Neuron (in vitro differentiated cells): Measurements from ENCODE around the gene NMNAT2.

Source experiments
- H2AFZ ChIP-seq: one replicate; pipeline ENCODE4 v1.6.1; 2013; ENCODE audit warnings: low read depth, mild to moderate bottlenecking, inconsistent platforms, low read length, moderate library complexity
- H3K27me3 ChIP-seq: one replicate; pipeline ENCODE4 v1.6.1; 2013; ENCODE audit warnings: low read length; ENCODE audit not compliant: insufficient read depth
- H3K36me3 ChIP-seq: one replicate; pipeline ENCODE4 v1.6.1; 2013; ENCODE audit warnings: low read length; ENCODE audit not compliant: insufficient read depth
- H3K4me1 ChIP-seq: one replicate; pipeline ENCODE4 v1.6.1; 2013; ENCODE audit warnings: low read length; ENCODE audit not compliant: insufficient read depth
- H3K4me3 ChIP-seq: 2 replicates; pipeline ENCODE4 v1.5.1; 2013; ENCODE audit warnings: mild to moderate bottlenecking, low read length, moderate library complexity
- H3K9me3 ChIP-seq: one replicate; pipeline ENCODE4 v1.6.1; 2013; ENCODE audit warnings: low read length

NMNAT2 gene

DNA sequence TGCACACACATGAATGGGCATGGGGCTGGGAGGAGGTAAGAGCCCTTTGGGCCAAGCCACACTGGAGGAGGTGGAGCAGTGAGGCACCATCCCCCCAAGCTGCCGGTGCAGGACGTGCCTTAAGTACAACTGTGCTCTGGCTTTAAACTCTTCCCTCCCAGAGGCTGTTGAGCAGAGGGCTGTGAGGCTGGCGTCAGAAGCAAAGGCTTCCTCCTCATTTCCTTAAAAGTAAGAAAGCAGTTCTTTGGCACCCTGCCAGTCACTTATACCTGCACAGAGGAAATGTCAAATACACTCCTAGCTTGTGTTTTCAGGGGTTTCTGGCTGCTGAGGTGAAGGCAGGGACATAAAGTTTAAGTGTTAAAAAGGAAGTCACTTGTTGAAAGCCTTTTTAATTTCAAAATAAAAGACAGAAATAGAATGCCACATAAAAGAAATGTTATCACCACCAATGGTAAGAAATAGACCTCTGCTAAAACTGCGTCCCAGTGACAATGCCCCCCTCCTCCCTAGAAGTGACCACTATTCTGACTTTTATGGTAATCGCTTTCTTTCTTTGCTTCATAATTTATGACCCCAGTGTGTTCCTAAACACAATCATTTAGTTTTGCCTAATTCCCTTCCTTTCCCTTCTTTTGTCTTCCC lies 199.1 kb downstream of the NMNAT2 start:
- H3K4me3 ChIP-seq, result no peak overlapping the region
- H3K4me1 ChIP-seq, result peaks cover 5% of the 10 kb centered on the region
- H3K36me3 ChIP-seq, result no peaks in the 10 kb centered on the region
- no peak overlapping the region for H2AFZ ChIP-seq
- no peaks in the 10 kb centered on the region for H3K9me3 ChIP-seq
- H3K27me3 ChIP-seq, result no peaks in the 10 kb centered on the region

DNA sequence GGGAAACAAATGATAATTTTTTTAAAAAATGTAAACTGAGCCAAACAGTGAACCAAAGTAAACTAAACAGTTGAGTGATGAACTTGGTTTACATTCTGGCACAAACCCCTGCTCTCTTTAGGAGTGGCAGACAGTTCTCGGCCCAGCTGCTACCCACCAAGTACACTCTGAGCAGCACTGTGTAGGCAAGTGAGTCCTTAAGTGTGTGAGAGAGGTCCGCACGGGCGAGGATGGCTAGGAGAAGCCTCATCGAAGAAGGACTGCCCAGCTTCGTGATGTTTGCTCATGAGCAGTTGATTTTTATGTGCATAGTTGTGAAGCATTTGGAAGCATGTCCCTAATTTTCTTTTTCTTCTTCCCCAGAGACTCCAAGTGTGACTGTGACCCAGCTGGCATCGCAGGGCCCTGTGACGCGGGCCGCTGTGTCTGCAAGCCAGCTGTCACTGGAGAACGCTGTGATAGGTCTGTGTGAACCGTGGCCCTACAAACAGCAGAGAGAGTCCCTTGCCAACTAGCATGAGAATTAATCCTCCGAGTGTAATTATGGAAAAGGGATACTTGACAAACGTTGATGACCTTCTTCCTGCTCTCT lies 200.1 kb downstream of the NMNAT2 start:
- Histone ChIP-seq H3K9me3 (no peaks in the 10 kb centered on the region), H2AFZ (no peak overlapping the region), H3K27me3 (no peaks in the 10 kb centered on the region), H3K36me3 (no peaks in the 10 kb centered on the region), H3K4me1 (peaks cover 5% of the 10 kb centered on the region), H3K4me3 (no peak overlapping the region)

DNA sequence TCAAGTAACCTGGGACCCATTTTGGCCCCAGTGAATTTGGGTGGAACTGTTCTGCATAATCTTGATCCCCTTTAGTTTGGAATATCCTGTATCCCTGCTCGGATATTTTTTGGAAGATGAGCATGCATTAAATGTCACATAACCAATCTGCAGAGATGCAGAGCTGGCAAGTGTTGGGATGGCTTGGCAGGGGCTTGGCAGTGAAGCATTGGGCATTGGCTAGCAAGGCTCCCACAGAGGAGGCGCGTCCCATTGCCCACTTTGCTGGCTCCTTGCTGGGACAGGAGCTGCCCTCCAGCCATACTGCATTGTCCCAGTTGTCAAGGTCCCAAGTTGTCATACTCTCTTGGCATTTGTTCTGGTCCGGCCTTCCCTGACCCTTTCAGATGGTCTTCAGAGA lies 202.2 kb downstream of the NMNAT2 start:
- Histone ChIP-seq H3K4me1 (peaks cover 5% of the 10 kb centered on the region), H2AFZ (no peak overlapping the region), H3K4me3 (no peak overlapping the region), H3K27me3 (no peaks in the 10 kb centered on the region), H3K36me3 (no peaks in the 10 kb centered on the region), H3K9me3 (no peaks in the 10 kb centered on the region)

DNA sequence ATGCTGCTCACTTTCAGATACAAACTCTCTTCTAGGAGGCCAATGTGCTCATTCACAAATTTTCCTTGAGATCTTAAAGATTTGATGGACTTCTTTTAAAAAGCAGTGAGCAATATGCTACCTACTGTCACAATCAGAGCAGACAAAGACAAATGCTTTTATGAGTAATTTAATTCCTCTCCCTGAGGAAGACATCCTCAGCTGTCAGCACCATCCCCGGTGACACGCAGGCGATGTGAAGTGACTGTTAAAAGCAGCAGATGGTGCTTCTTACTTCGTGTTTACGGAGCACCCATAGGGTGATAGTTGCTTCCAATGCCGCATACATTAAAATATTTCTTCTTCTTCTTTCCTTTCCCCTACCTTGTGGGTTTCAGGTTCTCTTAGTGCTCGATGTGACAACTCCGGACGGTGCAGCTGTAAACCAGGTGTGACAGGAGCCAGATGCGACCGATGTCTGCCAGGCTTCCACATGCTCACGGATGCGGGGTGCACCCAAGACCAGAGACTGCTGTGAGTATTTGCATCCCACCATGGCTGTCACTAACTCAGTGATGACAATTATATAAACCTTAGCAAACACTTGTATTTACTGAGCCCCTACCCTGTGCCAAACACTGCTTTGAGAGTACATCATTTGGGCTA lies 203.0 kb downstream of the NMNAT2 start:
- H3K36me3 ChIP-seq, result no peaks in the 10 kb centered on the region
- no peaks in the 10 kb centered on the region for H3K9me3 ChIP-seq
- no peak overlapping the region for H3K4me3 ChIP-seq
- no peaks in the 10 kb centered on the region for H3K27me3 ChIP-seq
- no peak overlapping the region for H2AFZ ChIP-seq
- H3K4me1 ChIP-seq, result peaks cover 5% of the 10 kb centered on the region

- H3K36me3 ChIP-seq, result no peaks in the 10 kb centered on the region
- H3K4me1 ChIP-seq, result peaks cover 5% of the 10 kb centered on the region
- no peak overlapping the region for H2AFZ ChIP-seq
- no peaks in the 10 kb centered on the region for H3K27me3 ChIP-seq
- H3K9me3 ChIP-seq, result no peaks in the 10 kb centered on the region
- H3K4me3 ChIP-seq, result no peak overlapping the region
Measured at GRCh38 chr1:183214021-183214970, 203.9 kb downstream of the NMNAT2 start.

- Histone ChIP-seq H3K36me3 (no peaks in the 10 kb centered on the region), H3K27me3 (no peaks in the 10 kb centered on the region), H2AFZ (no peak overlapping the region), H3K4me3 (no peak overlapping the region), H3K4me1 (no peaks in the 10 kb centered on the region), H3K9me3 (no peaks in the 10 kb centered on the region)
Measured at GRCh38 chr1:183212870-183213269, 205.3 kb downstream of the NMNAT2 start.

DNA sequence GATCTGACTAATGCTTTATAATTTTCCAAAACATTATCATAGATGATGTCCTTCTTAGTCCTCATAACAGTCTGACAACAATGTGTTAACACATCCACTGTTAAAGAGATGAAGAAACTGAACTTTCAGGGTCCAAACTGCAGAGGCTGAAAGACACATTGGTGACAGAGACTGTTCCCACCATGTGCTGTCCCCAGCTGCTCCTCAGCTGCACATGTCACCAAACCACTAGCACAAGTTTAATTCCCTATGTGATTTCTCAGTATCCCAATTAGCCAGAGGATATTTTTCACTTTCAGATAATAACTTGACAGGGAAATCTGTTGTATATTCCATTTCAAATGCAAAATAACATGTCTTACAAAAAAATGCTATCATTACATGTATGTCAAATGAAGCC lies 207.5 kb downstream of the NMNAT2 start:
- Histone ChIP-seq H3K36me3 (no peaks in the 10 kb centered on the region), H3K9me3 (no peaks in the 10 kb centered on the region), H3K27me3 (no peaks in the 10 kb centered on the region), H3K4me3 (no peak overlapping the region), H3K4me1 (no peaks in the 10 kb centered on the region), H2AFZ (no peak overlapping the region)

DNA sequence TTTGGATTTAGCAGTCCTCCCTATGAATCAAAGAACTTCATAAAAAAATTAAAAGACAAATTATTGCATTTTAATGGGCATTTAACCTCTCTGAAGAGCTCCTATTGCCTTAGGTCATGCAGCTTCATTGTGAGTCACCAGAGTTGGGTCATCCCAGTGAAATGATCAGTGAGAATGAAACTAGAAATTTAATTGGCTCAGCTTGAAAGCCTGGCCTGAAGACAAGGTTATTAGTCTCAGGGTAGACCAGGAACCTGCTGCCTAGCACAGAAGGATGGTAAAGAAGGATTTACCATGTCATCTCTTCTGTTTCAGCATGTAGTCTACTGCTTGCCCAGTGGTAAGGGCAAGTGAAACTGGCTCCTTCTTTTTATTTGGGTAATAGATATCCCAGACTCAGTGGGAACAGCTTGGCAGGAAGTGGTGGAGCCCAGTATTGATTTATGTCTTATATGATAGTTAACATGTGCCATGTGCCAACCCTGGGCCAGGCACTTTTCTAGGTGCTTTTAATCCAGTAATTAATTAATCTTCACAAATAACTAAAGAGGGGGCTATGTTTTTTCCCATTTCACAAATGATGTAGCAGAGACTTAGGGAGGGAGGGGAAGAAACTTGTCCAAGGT lies 208.5 kb downstream of the NMNAT2 start:
- Histone ChIP-seq H3K4me3 (no peak overlapping the region), H3K4me1 (no peaks in the 10 kb centered on the region), H2AFZ (no peak overlapping the region), H3K9me3 (no peaks in the 10 kb centered on the region), H3K36me3 (no peaks in the 10 kb centered on the region), H3K27me3 (no peaks in the 10 kb centered on the region)

DNA sequence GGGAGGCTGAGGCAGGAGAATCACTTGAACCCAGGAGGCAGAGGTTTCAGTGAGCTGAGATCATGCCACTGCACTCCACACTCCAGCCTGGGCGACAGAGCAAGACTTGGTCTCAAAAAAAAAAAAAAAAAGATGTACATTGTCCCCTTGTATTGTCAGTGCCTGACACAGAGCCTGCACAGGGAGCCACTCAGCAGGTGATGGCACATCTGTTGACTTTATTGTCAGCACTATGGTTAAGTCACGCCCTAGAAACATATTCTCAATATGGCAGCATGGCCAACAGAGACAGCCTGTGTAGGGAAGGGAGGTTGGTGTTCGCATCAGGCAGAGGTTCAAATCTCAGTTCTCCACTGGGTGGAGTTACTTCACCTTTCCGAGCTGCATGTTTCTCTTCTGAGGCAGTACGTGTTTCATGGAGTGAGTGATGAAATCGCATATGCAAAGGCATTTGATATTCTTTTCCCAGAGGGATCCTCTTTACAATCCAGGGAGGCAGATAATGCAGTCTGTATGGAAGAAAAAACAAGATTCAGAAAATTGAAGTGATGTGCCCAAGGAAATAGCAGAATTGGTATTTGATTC lies 211.6 kb downstream of the NMNAT2 start:
- H3K36me3 ChIP-seq, result no peaks in the 10 kb centered on the region
- H2AFZ ChIP-seq, result no peak overlapping the region
- no peaks in the 10 kb centered on the region for H3K27me3 ChIP-seq
- no peaks in the 10 kb centered on the region for H3K9me3 ChIP-seq
- H3K4me1 ChIP-seq, result no peaks in the 10 kb centered on the region
- H3K4me3 ChIP-seq, result no peak overlapping the region

GRCh38 chr1:183205196-183205781 lies 212.9 kb downstream of the NMNAT2 start:
- no peaks in the 10 kb centered on the region for H3K36me3 ChIP-seq
- H3K4me3 ChIP-seq, result no peak overlapping the region
- H3K9me3 ChIP-seq, result no peaks in the 10 kb centered on the region
- no peaks in the 10 kb centered on the region for H3K27me3 ChIP-seq
- H3K4me1 ChIP-seq, result no peaks in the 10 kb centered on the region
- no peak overlapping the region for H2AFZ ChIP-seq

- no peak overlapping the region for H3K4me3 ChIP-seq
- no peak overlapping the region for H2AFZ ChIP-seq
- no peaks in the 10 kb centered on the region for H3K27me3 ChIP-seq
- H3K36me3 ChIP-seq, result no peaks in the 10 kb centered on the region
- H3K4me1 ChIP-seq, result no peaks in the 10 kb centered on the region
- no peaks in the 10 kb centered on the region for H3K9me3 ChIP-seq
Measured at GRCh38 chr1:183203094-183203493, 215.1 kb downstream of the NMNAT2 start.

DNA sequence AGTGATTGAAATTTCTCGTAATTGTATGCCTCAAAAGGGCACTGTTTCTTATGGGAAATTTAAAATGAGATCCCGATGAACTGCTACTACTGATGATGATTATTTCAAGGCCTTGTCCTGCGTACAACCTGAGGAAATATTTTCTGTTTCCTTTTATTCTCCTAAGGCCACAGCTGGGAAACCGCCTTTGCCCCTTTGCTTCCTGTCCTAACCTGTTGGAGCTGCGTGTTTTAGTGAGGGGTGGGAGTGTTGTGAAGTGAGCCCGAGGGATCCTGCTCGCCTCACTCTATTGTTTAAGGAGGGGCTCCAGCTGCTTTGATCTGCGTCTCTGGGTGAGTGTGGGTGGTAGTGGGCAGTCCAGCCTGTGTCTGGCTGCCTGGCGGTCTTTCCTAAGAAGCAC lies 217.7 kb downstream of the NMNAT2 start:
- no peaks in the 10 kb centered on the region for H3K4me1 ChIP-seq
- no peaks in the 10 kb centered on the region for H3K27me3 ChIP-seq
- no peaks in the 10 kb centered on the region for H3K36me3 ChIP-seq
- H3K9me3 ChIP-seq, result no peaks in the 10 kb centered on the region
- H3K4me3 ChIP-seq, result no peak overlapping the region
- no peak overlapping the region for H2AFZ ChIP-seq
